HCT116 (cell line): Measurements from ENCODE around the gene SMYD4. TPM values are rescaled to one million over a fixed set of nuclear protein-coding genes. Genes with fewer than 3 reads are reported as not detected.

Experiments used
- ATAC-seq: fragments of 200-7000 bp; cut with Tn5 transposase; 2 replicates; pipeline ENCODE4 v1.9.1; 2020; ENCODE audit warnings: mild to moderate bottlenecking, moderate library complexity
- BruUV-seq: library from RNA; stranded (reverse); fragments of 400-500 nt; replicated peaks from 2 replicates; lab custom pipeline; 2021; lab: Mats Ljungman, UMichigan
- CTCF ChIA-PET: fragments of 300-600 bp; sonication (Branson Sonifier 250); formaldehyde crosslinking; loops from one replicate; lab custom pipeline; 2021; ENCODE audit warnings: antibody characterized with exemption; lab: Charles Lee
- POLR2A ChIA-PET: fragments of 300-600, 350-600 bp; sonication (Branson Sonifier 250); formaldehyde crosslinking; loops from one replicate; lab custom pipeline; 2021; ENCODE audit warnings: antibody characterized with exemption; lab: Charles Lee
- RAD21 ChIA-PET, 2 experiments: fragments of 300-600 bp; sonication (Branson Sonifier 250); formaldehyde crosslinking; loops; one replicate each; lab custom pipeline; 2023; ENCODE audit warnings: low total read pairs in 2 of 2; ENCODE audit not compliant: uncharacterized antibody in 2 of 2, unreplicated experiment in 2 of 2, low non-redundant PET in 1 of 2; lab: Charles Lee
- DNase-seq: peaks from one replicate; pipeline ENCODE4 v3.0.0-alpha.2; 2010; ENCODE audit warnings: low read depth, low spot score
- H2AFZ ChIP-seq: fragments of 200-600 bp; shearing (Covaris generic), sonication (generic); 2 replicates; pipeline ENCODE4 v1.6.1; 2017; ENCODE audit warnings: low read depth, mixed run types, mixed read lengths, antibody characterized with exemption, low read length; ENCODE audit not compliant: poor library complexity, severe bottlenecking
- H3K27ac ChIP-seq: 2 replicates; pipeline ENCODE4 v1.5.1; 2012; ENCODE audit warnings: low read depth, low read length
- H3K27me3 ChIP-seq: fragments of 200-600 bp; sonication (generic); 2 replicates; pipeline ENCODE4 v1.6.1; 2016; ENCODE audit warnings: mixed run types, low read length, mixed read lengths; ENCODE audit not compliant: insufficient read depth
- H3K36me3 ChIP-seq, 2 experiments: fragments of 200-500 bp in 1 of 2; fragments of 200-600 bp in 1 of 2; sonication (Bioruptor generic) in 1 of 2; sonication (generic) in 1 of 2; 2 replicates each; pipeline versions ENCODE4 v1.5.1 to v1.6.1; 2014 to 2016; ENCODE audit warnings: low read length in 2 of 2, inconsistent platforms in 1 of 2, mixed read lengths in 1 of 2, mixed run types in 1 of 2; ENCODE audit not compliant: insufficient read depth in 2 of 2, control insufficient read depth in 1 of 2
- H3K4me1 ChIP-seq, 2 experiments: fragments of 200-600 bp in 1 of 2; sonication (generic) in 1 of 2; 2 replicates each; pipeline versions ENCODE4 v1.5.1 to v1.6.1; 2012 to 2017; ENCODE audit warnings: low read length in 2 of 2, inconsistent platforms in 1 of 2, mild to moderate bottlenecking in 1 of 2, mixed read lengths in 1 of 2, mixed run types in 1 of 2, moderate library complexity in 1 of 2; ENCODE audit not compliant: insufficient read depth in 2 of 2, control insufficient read depth in 1 of 2
- H3K4me2 ChIP-seq: fragments of 200-600 bp; sonication (generic); 2 replicates; pipeline ENCODE4 v1.6.1; 2017; ENCODE audit warnings: mixed run types, low read length, mixed read lengths
- H3K4me3 ChIP-seq, 2 experiments: fragments of 200-600 bp in 1 of 2; sonication (generic) in 1 of 2; replicated peaks in 1 of 2; 2 replicates each; pipeline ENCODE4 v1.5.1; 2011 to 2016; ENCODE audit warnings: low read length in 2 of 2, control low read depth in 1 of 2, low read depth in 1 of 2, mild to moderate bottlenecking in 1 of 2, mixed read lengths in 1 of 2, mixed run types in 1 of 2
- H3K79me2 ChIP-seq: fragments of 200-600 bp; sonication (generic); 2 replicates; pipeline ENCODE4 v1.6.1; 2017; ENCODE audit warnings: mild to moderate bottlenecking, mixed run types, low read length, moderate library complexity, mixed read lengths; ENCODE audit not compliant: insufficient read depth
- H3K9ac ChIP-seq: fragments of 200-600 bp; sonication (generic); 2 replicates; pipeline ENCODE4 v1.6.1; 2016; ENCODE audit warnings: low read length, mixed read lengths
- H3K9me2 ChIP-seq: fragments of 200-600 bp; sonication (generic), shearing (Covaris generic); 2 replicates; pipeline ENCODE4 v1.6.1; 2017; ENCODE audit warnings: mixed run types, mild to moderate bottlenecking, moderate library complexity; ENCODE audit not compliant: insufficient read depth
- H3K9me3 ChIP-seq, 2 experiments: fragments of 200-500 bp in 1 of 2; fragments of 200-600 bp in 1 of 2; sonication (Bioruptor generic) in 1 of 2; sonication (generic) in 1 of 2; 2 replicates each; pipeline ENCODE4 v1.6.1; 2014 to 2017; ENCODE audit warnings: low read length in 2 of 2, mixed read lengths in 2 of 2, inconsistent platforms in 1 of 2, low read depth in 1 of 2, mild to moderate bottlenecking in 1 of 2, mixed run types in 1 of 2, moderate library complexity in 1 of 2; ENCODE audit not compliant: control insufficient read depth in 1 of 2, insufficient read depth in 1 of 2
- H4K20me1 ChIP-seq: fragments of 200-600 bp; sonication (generic), shearing (Covaris generic); 2 replicates; pipeline ENCODE4 v1.6.1; 2017; ENCODE audit warnings: mixed run types, mild to moderate bottlenecking, moderate library complexity; ENCODE audit not compliant: insufficient read depth
- CBX3 ChIP-seq: IDR thresholded peaks from 2 replicates; pipeline ENCODE4 v1.6.1; 2012; ENCODE audit warnings: low read depth
- CTCF ChIP-seq, 3 experiments: fragments of 200-600 bp in 1 of 3; sonication (generic) in 1 of 3; IDR thresholded peaks in 2 of 3; conservative IDR thresholded peaks in 1 of 3; 2 replicates each; pipeline ENCODE4 v1.5.1; 2012 to 2017; ENCODE audit warnings: low read depth in 2 of 3, low read length in 2 of 3, antibody characterized with exemption in 1 of 3, borderline replicate concordance in 1 of 3, control low read depth in 1 of 3, mild to moderate bottlenecking in 1 of 3, mixed read lengths in 1 of 3, mixed run types in 1 of 3, moderate library complexity in 1 of 3; ENCODE audit not compliant: insufficient read depth in 1 of 3
- EGR1 ChIP-seq: IDR thresholded peaks from 2 replicates; pipeline ENCODE4 v1.6.1; 2012; ENCODE audit warnings: low read depth
- ELF1 ChIP-seq: IDR thresholded peaks from 2 replicates; pipeline ENCODE4 v1.6.1; 2012; ENCODE audit warnings: low read depth, borderline replicate concordance
- EZH2 ChIP-seq: fragments of 200-600 bp; sonication (generic); IDR thresholded peaks from 2 replicates; pipeline ENCODE4 v1.6.1; 2017; ENCODE audit warnings: antibody characterized with exemption, mixed run types
- FOSL1 ChIP-seq: IDR thresholded peaks from 2 replicates; pipeline ENCODE4 v1.6.1; 2012; ENCODE audit warnings: low read depth
- JUND ChIP-seq: IDR thresholded peaks from 2 replicates; pipeline ENCODE4 v1.6.1; 2012
- SP1 ChIP-seq: IDR thresholded peaks from 2 replicates; pipeline ENCODE4 v1.6.1; 2012; ENCODE audit warnings: low read depth
- SRF ChIP-seq: IDR thresholded peaks from 2 replicates; pipeline ENCODE4 v1.6.1; 2012; ENCODE audit warnings: low read depth
- TCF7L2 ChIP-seq: IDR thresholded peaks from 2 replicates; pipeline ENCODE4 v1.7.0; 2011; ENCODE audit warnings: borderline replicate concordance, inconsistent platforms; ENCODE audit not compliant: insufficient read depth, insufficient read length; ENCODE audit errors: extremely low read depth
- YY1 ChIP-seq: IDR thresholded peaks from 2 replicates; pipeline ENCODE4 v1.6.1; 2011; ENCODE audit warnings: low read length, low read depth, moderate library complexity, mild to moderate bottlenecking; ENCODE audit not compliant: insufficient replicate concordance; ENCODE audit errors: extremely low read depth
- ZFX ChIP-seq: fragments of 450-650 bp; IDR thresholded peaks from 2 replicates; pipeline ENCODE4 v1.6.1; 2017
- ZNF274 ChIP-seq: fragments of 200-500 bp; sonication (Bioruptor generic); IDR thresholded peaks from 2 replicates; pipeline ENCODE4 v1.6.1; 2014; ENCODE audit warnings: mild to moderate bottlenecking, low read depth, low read length, inconsistent platforms
- intact Hi-C: fragments of 100-400 bp; cut with micrococcal nuclease; formaldehyde crosslinking; loops from 2 replicates; pipeline ENCODE4 v1.10.0; 2022
- total RNA-seq: library from RNA; stranded (reverse); gene quantifications from one replicate; pipeline ENCODE4 v1.2.1, GENCODE V29; 2021; ENCODE audit not compliant: unreplicated experiment
- TF ChIP-seq, protein P1 (sequence below): IDR thresholded peaks from 2 replicates; pipeline ENCODE4 v1.6.1; 2012
- TF ChIP-seq, protein P2 (sequence below): IDR thresholded peaks from 2 replicates; pipeline ENCODE4 v1.6.1; 2011; ENCODE audit warnings: mild to moderate bottlenecking, low read length, moderate library complexity; ENCODE audit not compliant: insufficient replicate concordance; ENCODE audit errors: extremely low read depth

SMYD4 gene
- total RNA-seq, 1 experiment from 2014 or later: 16.9 TPM

- Histone ChIP-seq H3K27me3 (no peaks in the 10 kb centered on the region), H3K36me3 (no peaks in the 10 kb centered on the region), H3K9me3 (no peaks in the 10 kb centered on the region), H3K9me2 (no peaks in the 10 kb centered on the region), H3K4me1 (peaks cover 0 to 11% of the 10 kb centered on the region in 2 experiments; a peak in 2 of 4 replicates), H3K27ac (no peak overlapping the region), H4K20me1 (no peaks in the 10 kb centered on the region), H3K4me2 (no peak overlapping the region), H3K79me2 (no peaks in the 10 kb centered on the region; the same call in 1 of the 2 replicates), H3K9ac (no peak overlapping the region), H3K4me3 (no peak overlapping the region), H2AFZ (no peak overlapping the region)
- DNase-seq (no peak), ATAC-seq (no peak)
- no peak for TF ChIP-seq JUND
- no peak for TF ChIP-seq TCF7L2
- no peak for TF ChIP-seq ZFX
- ChIA-PET CTCF (no interaction called here), POLR2A (no interaction called here), RAD21 (no interaction called here)
- no TSS peak for BruUV-seq
- intact Hi-C loops: no loop called here
Observed at GRCh38 chr17:1732241-1732832, 97.4 kb downstream of the SMYD4 start.

DNA sequence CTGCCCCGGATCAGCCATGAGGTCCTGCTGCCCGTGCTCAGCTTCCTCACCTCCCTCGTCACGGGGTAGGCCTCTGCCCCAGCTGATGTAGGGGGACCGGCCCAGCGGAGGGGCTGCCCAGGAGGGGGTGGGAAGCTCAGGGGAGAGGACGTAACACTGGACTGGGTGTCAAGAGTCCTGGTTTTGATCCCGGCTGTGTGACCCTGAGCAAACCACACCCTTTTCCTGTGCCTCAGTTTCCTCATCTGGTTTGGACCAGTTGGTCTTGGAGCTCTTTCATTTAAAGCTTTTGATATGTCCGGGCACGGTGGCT, 98.6 kb downstream of the SMYD4 start:
- ChIA-PET CTCF (no interaction called here), RAD21 (no interaction called here)
- Histone ChIP-seq H3K4me2 (peak overlapping the region; percentile 51), H2AFZ (no peak overlapping the region), H3K4me3 (no peak overlapping the region), H3K9me2 (no peaks in the 10 kb centered on the region), H3K27me3 (no peaks in the 10 kb centered on the region), H3K4me1 (peaks cover 0 to 11% of the 10 kb centered on the region in 2 experiments; a peak in 2 of 4 replicates), H3K9ac (peak overlapping the region; percentile 16; the same call in 1 of the 2 replicates)
- no peak for ATAC-seq
- no TSS peak for BruUV-seq
- TF ChIP-seq JUND: no peak
- TF ChIP-seq EZH2: no peak
- no peak for TF ChIP-seq FOSL1
- TF ChIP-seq EGR1: no peak
- no peak for TF ChIP-seq SP1
- no peak for TF ChIP-seq ELF1
- no peak for TF ChIP-seq ZNF274
- TF ChIP-seq SRF: no peak
- TF ChIP-seq CBX3: no peak
- TF ChIP-seq, protein P1, sequence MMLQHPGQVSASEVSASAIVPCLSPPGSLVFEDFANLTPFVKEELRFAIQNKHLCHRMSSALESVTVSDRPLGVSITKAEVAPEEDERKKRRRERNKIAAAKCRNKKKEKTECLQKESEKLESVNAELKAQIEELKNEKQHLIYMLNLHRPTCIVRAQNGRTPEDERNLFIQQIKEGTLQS: no peak
- TF ChIP-seq, protein P2, sequence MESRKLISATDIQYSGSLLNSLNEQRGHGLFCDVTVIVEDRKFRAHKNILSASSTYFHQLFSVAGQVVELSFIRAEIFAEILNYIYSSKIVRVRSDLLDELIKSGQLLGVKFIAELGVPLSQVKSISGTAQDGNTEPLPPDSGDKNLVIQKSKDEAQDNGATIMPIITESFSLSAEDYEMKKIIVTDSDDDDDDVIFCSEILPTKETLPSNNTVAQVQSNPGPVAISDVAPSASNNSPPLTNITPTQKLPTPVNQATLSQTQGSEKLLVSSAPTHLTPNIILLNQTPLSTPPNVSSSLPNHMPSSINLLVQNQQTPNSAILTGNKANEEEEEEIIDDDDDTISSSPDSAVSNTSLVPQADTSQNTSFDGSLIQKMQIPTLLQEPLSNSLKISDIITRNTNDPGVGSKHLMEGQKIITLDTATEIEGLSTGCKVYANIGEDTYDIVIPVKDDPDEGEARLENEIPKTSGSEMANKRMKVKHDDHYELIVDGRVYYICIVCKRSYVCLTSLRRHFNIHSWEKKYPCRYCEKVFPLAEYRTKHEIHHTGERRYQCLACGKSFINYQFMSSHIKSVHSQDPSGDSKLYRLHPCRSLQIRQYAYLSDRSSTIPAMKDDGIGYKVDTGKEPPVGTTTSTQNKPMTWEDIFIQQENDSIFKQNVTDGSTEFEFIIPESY: no peak
- no peak for TF ChIP-seq CTCF (IDR thresholded peaks at IDR 0.05 in 2 of 3, conservative IDR thresholded peaks at IDR 0.05 in 1 of 3; ENCODE audit: borderline replicate concordance in 1 of 3, insufficient read depth in 1 of 3, low read depth in 2 of 3, low read length in 2 of 3)
- no peak for TF ChIP-seq YY1
- TF ChIP-seq, all 23 proteins: peak for 0
- H3K9me3 ChIP-seq: no peaks in the 10 kb centered on the region
- H3K36me3 ChIP-seq: no peaks in the 10 kb centered on the region
- no peak for DNase-seq
- H3K79me2 ChIP-seq: no peaks in the 10 kb centered on the region; the same call in 1 of the 2 replicates
- intact Hi-C loops: no loop called here
- H3K27ac ChIP-seq: peak overlapping the region; percentile 26; the same call in 1 of the 2 replicates
- POLR2A ChIA-PET: no interaction called here
- no peaks in the 10 kb centered on the region for H4K20me1 ChIP-seq
